ENCODE measurements around the gene WDR88.

- TF ChIP-seq CTCF (IDR thresholded peaks at IDR 0.05), result no peak
- no peak for TF ChIP-seq POLR2A (IDR thresholded peaks at IDR 0.05)
Observed at GRCh38 chr19:33085570-33086128, 46.3 kb upstream of the WDR88 start.
